GM18505 (cell line): ENCODE measurements around the gene RNPEPL1.

Source experiments
- ATAC-seq: cut with Tn5 transposase; IDR thresholded peaks from one replicate; pipeline ENCODE4 v1.9.1; 2021; ENCODE audit not compliant: unreplicated experiment
- POLR2A ChIP-seq: IDR thresholded peaks from 4 replicates; pipeline ENCODE4 v1.6.1; 2011; ENCODE audit warnings: borderline replicate concordance; ENCODE audit not compliant: insufficient read depth, insufficient read length; ENCODE audit errors: extremely low read depth

Gene RNPEPL1

DNA sequence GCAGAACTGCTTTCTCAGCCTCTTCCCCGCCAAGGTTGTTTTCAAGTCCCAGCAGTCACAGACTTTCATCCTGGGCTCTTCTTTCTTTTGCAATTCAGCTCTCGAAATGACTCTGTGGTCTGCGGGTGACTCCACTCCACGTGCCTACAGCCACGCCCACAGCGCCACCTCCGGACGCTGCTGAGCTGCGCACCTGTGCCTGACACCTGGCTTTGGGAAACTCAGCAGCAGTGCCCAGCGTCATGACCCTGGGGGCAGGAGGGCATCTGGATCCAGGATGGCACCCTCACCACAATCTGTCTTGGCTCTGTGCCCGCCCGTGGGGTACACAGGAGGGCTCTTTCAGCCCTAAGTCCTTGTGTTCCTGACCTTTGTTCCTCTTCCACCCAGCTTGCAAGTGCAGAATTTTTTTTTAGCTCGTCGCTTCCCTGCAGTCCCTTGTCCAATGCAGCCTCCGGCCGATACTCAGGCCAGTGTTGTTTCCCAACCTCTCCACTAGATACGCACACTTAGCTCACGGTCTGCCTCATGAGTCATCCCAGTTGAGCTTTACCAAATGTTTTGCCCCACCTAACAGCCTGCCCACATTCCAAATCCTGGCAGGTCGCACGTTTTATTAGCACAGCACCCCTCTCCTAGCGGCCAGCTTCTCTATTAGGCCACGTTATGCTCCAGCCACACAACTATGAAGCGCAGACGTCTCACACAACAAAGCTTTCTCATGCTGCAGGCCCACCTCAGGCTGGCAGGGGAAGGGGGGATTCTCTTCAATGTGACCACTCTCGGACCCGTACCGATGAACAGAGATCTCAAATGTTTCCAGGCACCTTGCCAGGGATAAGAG, 11.7 kb downstream of the RNPEPL1 start:
- no peak for ATAC-seq
- no peak for TF ChIP-seq POLR2A

DNA sequence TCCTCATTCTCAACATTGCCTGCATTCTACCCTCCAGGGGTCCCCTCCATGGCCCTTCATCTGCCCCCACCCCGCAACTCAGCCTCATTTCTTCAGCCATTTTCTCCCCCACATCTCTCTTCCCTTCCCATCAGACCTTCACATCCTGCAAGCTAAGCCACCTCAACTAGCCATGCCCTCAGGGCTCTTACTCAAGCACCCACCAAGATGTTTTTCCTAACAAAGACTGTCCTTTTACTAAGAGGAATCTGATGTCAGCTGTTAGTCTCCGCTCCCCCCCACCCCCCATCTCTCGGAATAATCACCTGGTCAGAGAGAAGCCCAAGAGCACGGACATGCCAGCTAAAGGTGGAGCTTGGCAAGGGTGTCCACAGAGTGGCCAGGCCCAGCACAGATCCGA, 13.5 kb downstream of the RNPEPL1 start:
- no peak for ATAC-seq
- no peak for TF ChIP-seq POLR2A

DNA sequence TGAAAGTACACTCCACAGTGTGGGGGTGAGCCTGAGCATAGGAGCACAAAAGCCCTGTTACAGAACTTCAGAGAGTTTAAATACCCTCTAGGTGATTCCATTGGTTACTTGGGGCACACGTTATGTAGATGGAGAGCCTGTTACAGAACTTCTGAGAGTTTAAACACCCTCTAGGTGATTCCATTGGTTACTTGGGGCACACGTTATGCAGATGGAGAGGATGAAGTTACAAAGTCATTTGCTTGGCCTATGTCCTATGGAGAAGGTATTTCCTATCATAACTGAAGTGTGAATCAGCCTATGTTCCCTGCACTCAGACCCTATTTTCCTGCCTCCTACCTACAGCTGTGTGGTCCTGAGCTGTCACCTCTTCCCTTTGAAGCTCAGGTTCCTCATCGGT, 14.5 kb downstream of the RNPEPL1 start:
- TF ChIP-seq POLR2A, result no peak
- ATAC-seq, result no peak

DNA sequence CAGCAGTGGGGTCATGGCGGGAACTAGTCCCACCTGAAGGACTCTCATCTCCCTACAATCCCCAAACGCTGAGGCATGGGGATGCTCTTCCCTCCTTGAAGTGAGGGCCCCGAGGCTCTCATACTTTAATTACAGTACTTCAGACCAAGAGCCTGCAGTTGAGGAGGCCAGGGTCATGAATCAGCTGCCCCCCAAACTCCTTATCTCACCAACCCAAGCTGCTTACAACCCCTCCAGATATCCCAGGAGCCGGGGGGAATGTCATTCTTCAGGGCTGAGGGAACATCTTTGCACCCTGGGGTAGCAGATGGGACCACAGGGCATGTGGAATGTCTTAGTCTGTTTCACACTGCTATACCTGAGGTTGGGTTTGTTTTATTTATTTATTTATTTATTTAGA, 15.5 kb downstream of the RNPEPL1 start:
- no peak for ATAC-seq

DNA sequence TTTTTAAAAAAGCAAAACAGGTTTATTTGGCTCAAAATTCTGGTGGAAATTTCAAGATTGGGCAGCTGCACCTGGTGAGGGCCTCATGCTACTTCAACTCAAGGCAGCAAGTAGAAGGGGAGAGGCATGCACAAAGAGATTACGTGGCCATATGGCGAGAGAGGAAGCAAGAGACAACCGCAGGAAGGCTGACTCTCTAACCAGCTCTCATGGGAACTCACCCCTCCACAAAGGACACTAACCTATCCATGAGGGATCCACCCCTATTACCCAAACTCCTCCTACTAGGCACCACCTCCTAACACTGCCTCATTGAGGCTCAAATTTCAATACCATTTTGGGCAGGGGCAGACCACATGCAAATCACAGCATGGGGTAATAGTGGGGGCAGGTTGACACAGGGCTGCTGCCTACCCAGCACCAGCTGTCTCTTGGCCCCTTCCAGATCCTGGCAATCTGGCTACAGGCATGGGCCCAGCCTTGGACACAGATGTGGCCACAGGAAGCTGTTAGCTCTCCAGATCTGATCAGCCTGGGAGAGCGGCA, 16.3 kb downstream of the RNPEPL1 start:
- TF ChIP-seq POLR2A, result peak; percentile 86
- ATAC-seq, result peak; percentile 46

More for the DNA sequence above, 15.5 kb downstream of the RNPEPL1 start:
- no peak for TF ChIP-seq POLR2A

DNA sequence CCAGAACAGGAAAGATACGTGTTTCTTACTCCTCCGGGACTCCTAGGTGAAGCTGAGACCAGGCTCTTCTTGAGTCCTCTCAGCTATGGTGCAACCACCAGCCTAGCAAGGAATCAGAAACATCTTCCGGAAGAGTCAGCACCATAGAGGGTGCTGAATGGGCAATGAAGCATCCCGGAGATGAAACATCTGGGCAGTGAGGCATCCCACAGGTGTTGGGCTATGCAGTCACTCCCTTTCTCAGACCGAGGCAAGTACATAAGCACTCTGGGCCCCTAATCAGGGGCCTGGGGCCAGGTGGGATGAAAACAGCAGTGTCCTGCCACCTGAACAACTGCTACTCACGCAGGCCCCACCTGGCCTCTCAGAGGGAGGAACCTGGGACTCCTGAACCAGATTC, 16.8 kb downstream of the RNPEPL1 start:
- TF ChIP-seq POLR2A, result no peak
- peak; percentile 25 for ATAC-seq

DNA sequence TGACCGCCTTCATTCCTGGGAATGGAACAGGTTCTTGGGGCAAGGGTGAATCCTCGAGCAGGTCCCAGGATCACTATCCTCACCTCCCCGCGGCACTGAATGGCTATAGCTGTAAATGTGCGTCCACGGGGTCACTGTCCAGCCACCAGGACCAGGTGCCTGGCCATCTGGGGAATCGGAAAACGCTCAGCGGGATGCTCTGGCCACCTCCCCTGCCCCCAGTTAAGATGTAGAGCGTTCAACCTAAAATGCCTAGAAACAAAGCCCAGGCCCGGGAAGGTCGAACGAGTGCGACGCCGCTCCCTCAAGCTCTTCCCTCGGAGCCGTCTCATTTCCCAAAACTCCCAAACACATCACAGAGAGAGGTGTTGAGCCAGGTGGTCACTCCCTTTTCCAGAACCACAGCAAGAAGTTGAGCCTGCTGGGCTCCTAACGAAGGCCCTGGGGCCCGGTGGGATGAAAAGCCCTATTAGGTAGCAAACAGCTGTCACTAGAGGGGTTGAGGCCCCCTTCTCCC, 17.5 kb downstream of the RNPEPL1 start:
- no peak for TF ChIP-seq POLR2A
- no peak for ATAC-seq

DNA sequence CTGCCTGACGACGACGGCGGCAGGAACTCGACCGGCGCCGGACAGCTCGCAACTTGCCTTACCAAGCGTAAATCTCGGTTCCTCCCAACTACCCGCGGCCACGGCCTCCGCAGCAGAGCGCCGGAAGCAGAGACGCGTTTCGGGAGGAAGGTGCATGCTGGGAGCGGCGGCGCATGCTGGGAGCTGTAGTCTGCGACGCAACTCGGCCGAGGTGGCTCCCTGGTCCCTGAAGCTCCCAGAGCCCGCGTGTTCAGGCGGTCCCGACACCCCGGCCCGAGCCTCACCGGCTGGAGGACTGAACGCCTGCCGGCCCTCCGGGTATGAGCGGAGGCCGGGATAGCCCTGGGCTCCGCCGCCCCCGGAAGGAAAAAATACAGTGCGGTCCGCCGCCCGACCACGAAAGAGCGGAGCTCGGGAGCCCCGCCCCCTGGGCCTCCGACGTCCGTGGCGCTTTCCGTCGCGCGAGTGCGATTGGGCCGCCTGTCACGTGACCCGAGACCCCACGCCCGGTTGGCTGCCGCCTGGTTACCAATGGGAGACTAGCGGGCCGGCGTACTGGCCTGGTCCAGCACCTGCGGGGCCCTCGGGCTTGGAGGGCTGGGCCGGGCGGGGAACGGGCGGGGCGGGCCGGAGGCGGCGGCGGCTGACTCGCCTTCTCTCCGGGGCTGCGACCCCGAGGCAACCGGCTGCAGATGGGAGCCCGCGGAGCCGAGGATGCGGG, 18.1 kb downstream of the RNPEPL1 start, which contains the start of gene CAPN10:
CAPN10 (plus strand) TSS at position 537 of the 721 bp plus-strand sequence; CDS start at position 715, 178 bp downstream.
- ATAC-seq, result peak; percentile 58
- peak; percentile 89 for TF ChIP-seq POLR2A

DNA sequence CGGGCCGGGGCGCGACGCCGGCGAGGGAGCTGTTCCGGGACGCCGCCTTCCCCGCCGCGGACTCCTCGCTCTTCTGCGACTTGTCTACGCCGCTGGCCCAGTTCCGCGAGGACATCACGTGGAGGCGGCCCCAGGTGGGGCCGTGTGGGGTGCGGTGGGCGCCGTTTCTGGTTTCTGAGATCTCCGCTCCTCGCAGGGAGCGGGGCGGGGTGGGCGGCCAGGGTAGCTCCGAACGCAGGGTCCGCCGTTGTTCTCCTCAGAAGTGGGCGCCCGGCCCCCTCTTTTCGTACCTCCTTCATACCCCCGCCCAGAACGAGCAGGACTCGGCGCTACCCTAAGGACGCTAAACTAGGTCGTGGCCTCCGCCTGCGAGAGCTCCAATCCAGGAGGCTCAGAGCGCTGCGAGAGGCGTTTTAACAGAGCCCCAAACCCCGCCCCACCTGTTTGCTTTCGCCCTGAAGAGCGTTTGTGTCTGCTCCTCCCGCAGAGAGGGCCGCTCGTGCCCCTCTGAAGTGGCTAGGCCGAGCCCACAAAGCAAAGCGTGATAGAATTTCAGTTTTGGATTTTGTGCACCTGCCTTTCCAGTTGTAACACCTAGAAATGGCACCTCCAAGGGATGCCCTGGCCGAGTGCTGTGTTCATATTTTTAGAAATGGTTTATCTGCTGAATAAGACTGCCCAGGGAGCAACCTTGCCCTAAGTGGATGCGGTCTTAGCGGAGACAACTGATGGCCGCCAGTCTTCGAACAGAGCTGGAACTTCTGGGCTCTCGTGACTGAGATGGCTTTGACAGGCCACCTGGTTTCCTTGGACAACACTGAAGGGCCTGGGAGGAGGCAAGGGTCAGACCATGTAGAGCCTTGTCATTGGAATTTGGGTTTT, 18.9 kb downstream of the RNPEPL1 start:
- ATAC-seq, result peak; percentile 6
- TF ChIP-seq POLR2A, result peak; percentile 40

DNA sequence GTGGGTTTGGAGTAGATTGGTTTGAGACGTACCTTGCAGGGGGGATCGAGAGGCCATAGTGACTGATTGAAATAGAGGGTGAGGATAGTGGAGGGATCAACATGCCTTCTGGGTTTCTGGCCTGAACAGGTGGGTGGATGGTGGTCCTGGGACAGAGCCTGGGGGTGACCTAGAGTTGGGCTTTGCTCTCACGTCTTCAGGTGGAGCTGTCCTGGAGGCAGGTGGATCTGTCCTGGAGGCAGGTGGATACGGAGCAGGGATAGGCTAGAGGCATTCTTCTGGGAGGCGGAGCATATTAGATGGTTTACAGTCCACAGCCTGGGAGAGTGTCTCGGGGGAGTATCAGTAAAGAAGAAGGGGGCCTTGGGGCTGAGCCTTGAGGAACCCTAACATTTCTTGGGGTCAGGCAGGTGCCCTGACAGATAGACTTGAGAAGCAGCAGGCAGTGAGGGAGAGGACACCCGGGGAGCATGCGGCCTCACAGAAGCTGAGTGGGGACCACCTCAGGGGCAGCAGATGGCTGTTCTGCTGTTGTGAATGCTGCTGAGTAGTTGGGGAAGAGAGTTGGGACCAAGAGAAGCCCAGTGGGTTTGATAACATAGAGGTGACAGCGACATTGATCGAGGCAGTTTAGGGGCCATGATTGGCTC, 19.8 kb downstream of the RNPEPL1 start:
- no peak for TF ChIP-seq POLR2A
- ATAC-seq, result no peak

DNA sequence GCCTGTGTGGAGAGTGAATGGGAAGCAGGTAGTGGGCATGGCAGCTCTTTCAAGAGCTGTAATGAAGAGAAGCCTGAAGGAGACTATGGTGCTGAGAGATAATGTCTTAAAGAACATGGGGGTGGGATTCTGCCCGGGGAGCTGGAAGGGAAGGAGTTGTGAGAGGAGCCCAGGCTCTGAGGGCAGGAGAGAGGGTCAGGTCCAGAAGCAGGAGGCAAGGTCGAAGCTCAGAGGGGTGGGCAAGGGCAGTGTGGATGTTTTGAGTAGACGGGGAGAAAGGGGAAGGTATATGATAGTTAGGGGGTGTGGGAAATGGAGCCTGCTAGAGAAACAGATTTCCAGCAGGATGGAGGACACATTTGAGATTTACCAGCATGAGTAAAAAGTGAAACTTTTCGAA, 20.4 kb downstream of the RNPEPL1 start:
- no peak for ATAC-seq
- TF ChIP-seq POLR2A, result no peak

DNA sequence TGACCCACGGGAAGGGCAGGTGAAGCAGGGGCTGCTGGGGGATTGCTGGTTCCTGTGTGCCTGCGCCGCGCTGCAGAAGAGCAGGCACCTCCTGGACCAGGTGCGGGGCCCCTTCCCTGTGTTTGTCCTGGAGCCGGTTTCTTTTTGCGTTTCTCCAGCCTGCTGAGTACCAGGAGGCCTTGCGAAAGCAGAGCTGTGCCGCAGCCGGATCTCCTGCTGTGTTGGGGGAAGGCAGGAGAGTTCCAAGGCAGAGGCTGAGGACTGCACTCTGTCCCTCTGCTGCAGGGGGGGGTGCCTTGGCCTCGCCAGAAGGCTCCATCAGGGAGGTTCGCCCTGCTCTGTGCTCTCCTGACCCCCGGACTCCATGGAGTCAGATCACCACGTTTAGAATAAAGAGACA, 21.1 kb downstream of the RNPEPL1 start:
- ATAC-seq, result no peak
- no peak for TF ChIP-seq POLR2A
